T47D (cell line): ENCODE data around the gene CAGE1.
"Not testable (repeated sequence)": the region's sequence is repeated elsewhere in the genome, so short reads cannot be mapped to it uniquely, and the experiment has no call there.

Experiments used
- DNase-seq, 2 experiments: peaks; one replicate each; pipeline versions ENCODE4 v3.0.0 to v3.0.0-alpha.2; 2011 to 2012; ENCODE audit warnings: low read depth in 1 of 2, low spot score in 1 of 2
- JUND ChIP-seq: IDR thresholded peaks from 2 replicates; pipeline ENCODE4 v1.6.1; 2012; ENCODE audit warnings: low read depth
- in situ Hi-C: cut with HindIII; loops from 2 replicates; pipeline ENCODE4 v1.10.0; 2016; ENCODE audit warnings: low sequenced_read_pairs, low pct_unique_long_range_greater_than_20kb

The CAGE1 gene

GRCh38 chr6:7317538-7317937 lies 72.0 kb downstream of the CAGE1 start:
- DNase-seq = no peak
- in situ Hi-C loops = no loop called here
- no peak for TF ChIP-seq JUND

GRCh38 chr6:7316658-7317533 lies 72.6 kb downstream of the CAGE1 start:
- TF ChIP-seq JUND = no peak
- in situ Hi-C loops = no loop called here
- DNase-seq = no peak

GRCh38 chr6:7315948-7316365 lies 73.6 kb downstream of the CAGE1 start:
- TF ChIP-seq JUND = no peak
- DNase-seq = no peak
- in situ Hi-C loops = no loop called here

- in situ Hi-C loops, DNase-seq: not testable (repeated sequence)
Observed at GRCh38 chr6:7315087-7315947, 74.2 kb downstream of the CAGE1 start.

GRCh38 chr6:7314414-7314813 lies 75.1 kb downstream of the CAGE1 start:
- no peak for TF ChIP-seq JUND
- DNase-seq = no peak
- in situ Hi-C loops = no loop called here

GRCh38 chr6:7313505-7314165 lies 75.9 kb downstream of the CAGE1 start:
- TF ChIP-seq JUND = no peak
- in situ Hi-C loops = no loop called here
- DNase-seq = no peak

- in situ Hi-C loops = no loop called here
- peak; percentile 97 to 98 for DNase-seq
- TF ChIP-seq JUND = no peak
Observed at GRCh38 chr6:7312616-7313504, 76.7 kb downstream of the CAGE1 start, which contains the start of gene SSR1. Gene SSR1, minus strand, starts transcription at chr6:7313199. Its CDS starts 79 bp downstream, at chr6:7313120.

GRCh38 chr6:7311917-7312615 lies 77.5 kb downstream of the CAGE1 start:
- DNase-seq = no peak
- in situ Hi-C loops = no loop called here
- no peak for TF ChIP-seq JUND

GRCh38 chr6:7311176-7311575 lies 78.4 kb downstream of the CAGE1 start:
- no peak for TF ChIP-seq JUND
- no peak for DNase-seq
- in situ Hi-C loops = no loop called here

- no peak for TF ChIP-seq JUND
- DNase-seq = no peak
- in situ Hi-C loops = no loop called here
Observed at GRCh38 chr6:7309050-7309449, 80.5 kb downstream of the CAGE1 start.

- in situ Hi-C loops = no loop called here
- TF ChIP-seq JUND = no peak
- DNase-seq = no peak
Observed at GRCh38 chr6:7307533-7307932, 82.0 kb downstream of the CAGE1 start.
